ENCODE results near the gene TNFRSF14. TPM values are rescaled to one million over a fixed set of nuclear protein-coding genes. Genes with fewer than 3 reads are reported as not detected.

Gene TNFRSF14
- total RNA-seq = 191 and 199 TPM in 2 replicates

DNA sequence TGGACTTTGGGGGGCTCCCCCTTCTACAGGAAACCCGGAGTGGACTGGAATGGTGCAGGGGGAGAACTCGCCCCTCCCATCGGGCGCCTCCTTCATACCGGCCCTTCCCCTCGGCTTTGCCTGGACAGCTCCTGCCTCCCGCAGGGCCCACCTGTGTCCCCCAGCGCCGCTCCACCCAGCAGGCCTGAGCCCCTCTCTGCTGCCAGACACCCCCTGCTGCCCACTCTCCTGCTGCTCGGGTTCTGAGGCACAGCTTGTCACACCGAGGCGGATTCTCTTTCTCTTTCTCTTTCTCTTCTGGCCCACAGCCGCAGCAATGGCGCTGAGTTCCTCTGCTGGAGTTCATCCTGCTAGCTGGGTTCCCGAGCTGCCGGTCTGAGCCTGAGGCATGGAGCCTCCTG, at the start of gene TNFRSF14:
Gene TNFRSF14 (plus strand): TSS at position 95 of the 401 bp plus-strand sequence. CDS start 294 bp downstream, at position 389.
- Mint-ChIP-seq H3K36me3 (ENCODE audit: low read depth) (peaks cover 41% of the 10 kb centered on the region), H3K4me1 (ENCODE audit: low read depth) (peaks cover 16% of the 10 kb centered on the region), H3K9me3 (no peaks in the 10 kb centered on the region), H3K27ac (peak within 1 kb of the TSS; percentile 93), H3K4me3 (ENCODE audit: low read depth) (peak within 1 kb of the TSS; percentile 97), H3K27me3 (ENCODE audit: low read depth) (no peaks in the 10 kb centered on the region)
- peak; percentile 78 for DNase-seq (ENCODE audit: low spot score)
- intact Hi-C loops (cut with micrococcal nuclease) = loop anchor here (1.0 to 10.0 kb wide), 4 partner anchors 8 to 1151 kb away; partner anchors contain the start of gene MRPL20

- no peak for DNase-seq (ENCODE audit: low spot score)
- no peaks in the 10 kb centered on the region for H3K9me3 Mint-ChIP-seq
- H3K4me3 Mint-ChIP-seq (ENCODE audit: low read depth) = no peak overlapping the region
- no peaks in the 10 kb centered on the region for H3K4me1 Mint-ChIP-seq (ENCODE audit: low read depth)
- H3K27ac Mint-ChIP-seq = no peak overlapping the region
- intact Hi-C loops (cut with micrococcal nuclease) = no loop called here
- no peaks in the 10 kb centered on the region for H3K27me3 Mint-ChIP-seq (ENCODE audit: low read depth)
- H3K36me3 Mint-ChIP-seq (ENCODE audit: low read depth) = peaks cover 19% of the 10 kb centered on the region
These were observed 49.1 kb upstream of the TNFRSF14 start for GRCh38 chr1:2506901-2507565.

GRCh38 chr1:2507744-2508155, 48.4 kb upstream of the TNFRSF14 start:
- DNase-seq (ENCODE audit: low spot score) = no peak
- Mint-ChIP-seq H3K4me1 (ENCODE audit: low read depth) (no peaks in the 10 kb centered on the region), H3K9me3 (no peaks in the 10 kb centered on the region), H3K36me3 (ENCODE audit: low read depth) (peaks cover 19% of the 10 kb centered on the region), H3K27me3 (ENCODE audit: low read depth) (no peaks in the 10 kb centered on the region), H3K27ac (no peak overlapping the region), H3K4me3 (ENCODE audit: low read depth) (no peak overlapping the region)
- intact Hi-C loops (cut with micrococcal nuclease) = no loop called here

DNA sequence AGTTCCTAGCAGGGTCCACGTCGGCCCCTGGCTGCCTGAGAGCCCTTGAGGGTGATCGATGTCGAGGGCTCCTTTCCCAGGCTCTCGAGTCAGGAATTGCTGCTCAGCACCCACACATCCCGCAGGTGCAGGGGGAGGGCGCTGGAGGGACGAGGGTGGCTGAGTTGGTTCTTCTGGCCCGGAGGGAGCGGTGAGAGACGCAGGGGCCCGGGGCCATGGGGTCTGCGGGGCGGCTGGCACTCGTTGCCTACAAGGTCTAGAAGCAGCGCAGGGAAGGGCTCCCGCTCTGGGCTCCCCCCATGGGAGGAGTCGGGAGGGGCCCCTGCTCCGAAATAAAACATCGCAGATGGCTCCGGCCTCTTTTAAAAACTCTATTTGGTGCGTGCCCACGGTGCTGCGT, 48.0 kb upstream of the TNFRSF14 start:
- Mint-ChIP-seq H3K27ac (no peak overlapping the region), H3K4me1 (ENCODE audit: low read depth) (no peaks in the 10 kb centered on the region)
- intact Hi-C loops (cut with micrococcal nuclease) = no loop called here

DNA sequence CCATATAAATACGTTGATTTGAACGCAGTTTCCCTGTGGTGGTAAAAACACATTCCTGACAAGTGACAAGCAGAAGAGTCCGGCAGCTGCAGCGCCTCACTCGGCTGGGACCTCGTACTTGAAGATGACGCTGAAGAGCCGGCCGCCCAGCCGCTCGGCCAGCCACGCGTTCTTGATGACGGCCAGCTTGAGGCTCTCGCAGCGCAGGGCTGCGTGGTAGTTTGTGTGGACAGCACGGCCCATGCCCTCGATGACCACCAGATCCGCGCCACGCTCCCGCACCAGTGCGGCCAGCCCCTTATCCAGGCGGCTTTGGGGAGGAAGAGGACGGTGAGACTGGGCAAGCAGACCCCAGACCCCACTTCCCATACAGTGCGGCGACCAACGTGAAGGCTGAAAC, 47.4 kb upstream of the TNFRSF14 start:
- no peak overlapping the region for H3K4me3 Mint-ChIP-seq (ENCODE audit: low read depth)
- no peaks in the 10 kb centered on the region for H3K4me1 Mint-ChIP-seq (ENCODE audit: low read depth)
- intact Hi-C loops (cut with micrococcal nuclease) = no loop called here
- no peak overlapping the region for H3K27ac Mint-ChIP-seq
- H3K9me3 Mint-ChIP-seq = no peaks in the 10 kb centered on the region
- no peaks in the 10 kb centered on the region for H3K27me3 Mint-ChIP-seq (ENCODE audit: low read depth)
- H3K36me3 Mint-ChIP-seq (ENCODE audit: low read depth) = peaks cover 25% of the 10 kb centered on the region
- DNase-seq (ENCODE audit: low spot score) = no peak

More for the DNA sequence above, 48.0 kb upstream of the TNFRSF14 start:
- H3K9me3 Mint-ChIP-seq = no peaks in the 10 kb centered on the region
- peaks cover 20% of the 10 kb centered on the region for H3K36me3 Mint-ChIP-seq (ENCODE audit: low read depth)
- H3K27me3 Mint-ChIP-seq (ENCODE audit: low read depth) = no peaks in the 10 kb centered on the region
- DNase-seq (ENCODE audit: low spot score) = no peak
- H3K4me3 Mint-ChIP-seq (ENCODE audit: low read depth) = no peak overlapping the region

DNA sequence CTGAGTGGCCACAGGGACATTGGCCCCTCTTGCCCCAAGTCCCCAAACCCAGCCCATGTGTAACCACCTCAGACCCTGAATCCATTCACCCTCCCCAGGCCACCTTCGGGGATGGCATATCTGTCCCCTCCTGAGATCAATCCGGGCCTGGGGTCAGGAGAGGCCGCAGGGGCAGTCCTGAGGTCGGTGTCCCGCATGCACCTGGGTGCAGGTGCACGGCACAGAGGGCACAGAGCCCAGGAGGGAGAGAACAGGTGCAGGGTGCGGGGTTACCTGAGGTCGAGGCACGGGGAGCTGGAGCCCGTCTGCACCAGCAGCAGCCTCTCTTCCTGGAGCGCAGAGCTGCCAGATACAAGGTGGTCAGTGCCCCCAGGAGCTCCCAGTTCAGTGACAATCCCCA, 46.6 kb upstream of the TNFRSF14 start:
- Mint-ChIP-seq H3K27ac (no peak overlapping the region), H3K36me3 (ENCODE audit: low read depth) (peaks cover 27% of the 10 kb centered on the region), H3K4me1 (ENCODE audit: low read depth) (no peaks in the 10 kb centered on the region), H3K9me3 (no peaks in the 10 kb centered on the region), H3K4me3 (ENCODE audit: low read depth) (no peak overlapping the region), H3K27me3 (ENCODE audit: low read depth) (no peaks in the 10 kb centered on the region)
- no peak for DNase-seq (ENCODE audit: low spot score)
- intact Hi-C loops (cut with micrococcal nuclease) = no loop called here

DNA sequence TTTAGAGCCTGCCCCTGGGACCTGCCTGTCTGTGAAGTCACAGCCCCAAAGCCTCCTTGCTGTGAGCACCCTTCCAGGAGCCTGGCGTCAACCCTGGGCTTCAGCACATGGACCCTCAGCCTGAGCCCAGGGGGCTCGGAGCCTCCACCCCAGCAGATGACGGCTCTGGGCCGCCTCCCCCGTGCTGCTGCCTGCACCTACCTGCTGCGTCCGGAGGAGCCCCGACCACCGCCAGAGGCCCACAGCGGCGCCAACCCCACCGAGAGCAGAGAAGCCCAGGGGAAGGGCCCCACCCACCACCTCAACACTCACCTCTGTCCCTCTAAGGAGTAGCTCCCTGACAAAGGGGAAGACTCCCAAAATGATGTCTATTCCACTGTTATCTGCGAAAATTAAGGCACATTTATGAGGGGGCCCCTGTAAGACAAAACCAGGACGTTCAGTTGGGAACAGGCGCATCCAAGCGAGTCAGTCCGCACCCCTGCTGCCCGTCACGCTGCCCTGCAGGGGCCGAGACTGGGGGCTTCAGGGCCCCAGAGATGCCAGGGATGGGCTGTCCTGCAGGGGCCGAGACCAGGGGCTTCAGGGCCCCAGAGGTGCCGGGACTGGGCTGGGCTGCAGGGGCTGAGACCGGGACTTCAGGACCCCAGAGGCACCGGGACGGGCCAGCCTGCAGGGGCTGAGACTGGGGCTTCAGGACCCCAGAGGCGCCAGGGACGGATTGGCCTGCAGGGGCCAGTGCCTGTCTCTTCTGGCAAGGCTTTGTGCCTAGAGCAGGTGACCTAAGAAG, 45.6 kb upstream of the TNFRSF14 start:
- Mint-ChIP-seq H3K4me3 (ENCODE audit: low read depth) (no peak overlapping the region), H3K27me3 (ENCODE audit: low read depth) (no peaks in the 10 kb centered on the region), H3K27ac (no peak overlapping the region), H3K36me3 (ENCODE audit: low read depth) (peaks cover 27% of the 10 kb centered on the region), H3K9me3 (no peaks in the 10 kb centered on the region), H3K4me1 (ENCODE audit: low read depth) (no peaks in the 10 kb centered on the region)
- intact Hi-C loops (cut with micrococcal nuclease) = no loop called here
- no peak for DNase-seq (ENCODE audit: low spot score)

DNA sequence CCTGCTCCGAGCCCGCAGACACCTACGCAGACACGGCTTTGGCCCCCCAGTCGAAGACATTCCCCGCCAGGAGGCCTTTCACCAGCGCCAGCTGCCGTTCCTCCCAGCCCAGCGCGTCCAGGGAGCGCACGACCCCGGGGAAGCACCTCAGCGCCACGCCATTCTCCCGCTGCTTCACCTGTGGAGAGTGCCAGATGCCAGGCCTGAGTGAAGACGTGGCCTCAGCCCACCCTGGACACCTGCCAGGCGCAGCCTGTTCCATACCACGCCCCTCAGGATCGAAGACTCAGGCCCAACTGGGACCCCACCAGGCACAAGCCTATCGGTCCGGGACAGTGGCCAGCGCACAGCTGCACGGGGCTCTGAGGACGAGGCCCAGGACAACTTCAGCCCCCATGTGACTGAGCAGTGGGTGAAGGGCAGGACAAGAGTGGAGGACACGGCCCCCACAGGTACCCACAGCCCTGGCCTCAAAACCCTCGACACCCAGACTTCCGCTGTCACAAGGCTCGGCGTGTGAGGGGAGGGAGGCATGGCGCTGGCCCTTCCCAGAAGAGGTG, 43.2 kb upstream of the TNFRSF14 start:
- intact Hi-C loops (cut with micrococcal nuclease) = no loop called here
- H3K36me3 Mint-ChIP-seq (ENCODE audit: low read depth) = peaks cover 42% of the 10 kb centered on the region
- no peak overlapping the region for H3K27ac Mint-ChIP-seq
- H3K4me1 Mint-ChIP-seq (ENCODE audit: low read depth) = no peaks in the 10 kb centered on the region
- no peak for DNase-seq (ENCODE audit: low spot score)
- no peaks in the 10 kb centered on the region for H3K9me3 Mint-ChIP-seq
- H3K4me3 Mint-ChIP-seq (ENCODE audit: low read depth) = no peak overlapping the region
- no peaks in the 10 kb centered on the region for H3K27me3 Mint-ChIP-seq (ENCODE audit: low read depth)

GRCh38 chr1:2513939-2514652, 42.1 kb upstream of the TNFRSF14 start:
- DNase-seq (ENCODE audit: low spot score) = no peak
- intact Hi-C loops (cut with micrococcal nuclease) = no loop called here
- Mint-ChIP-seq H3K27ac (no peak overlapping the region), H3K4me1 (ENCODE audit: low read depth) (no peaks in the 10 kb centered on the region), H3K9me3 (no peaks in the 10 kb centered on the region), H3K27me3 (ENCODE audit: low read depth) (no peaks in the 10 kb centered on the region), H3K4me3 (ENCODE audit: low read depth) (no peak overlapping the region), H3K36me3 (ENCODE audit: low read depth) (peaks cover 46% of the 10 kb centered on the region)

DNA sequence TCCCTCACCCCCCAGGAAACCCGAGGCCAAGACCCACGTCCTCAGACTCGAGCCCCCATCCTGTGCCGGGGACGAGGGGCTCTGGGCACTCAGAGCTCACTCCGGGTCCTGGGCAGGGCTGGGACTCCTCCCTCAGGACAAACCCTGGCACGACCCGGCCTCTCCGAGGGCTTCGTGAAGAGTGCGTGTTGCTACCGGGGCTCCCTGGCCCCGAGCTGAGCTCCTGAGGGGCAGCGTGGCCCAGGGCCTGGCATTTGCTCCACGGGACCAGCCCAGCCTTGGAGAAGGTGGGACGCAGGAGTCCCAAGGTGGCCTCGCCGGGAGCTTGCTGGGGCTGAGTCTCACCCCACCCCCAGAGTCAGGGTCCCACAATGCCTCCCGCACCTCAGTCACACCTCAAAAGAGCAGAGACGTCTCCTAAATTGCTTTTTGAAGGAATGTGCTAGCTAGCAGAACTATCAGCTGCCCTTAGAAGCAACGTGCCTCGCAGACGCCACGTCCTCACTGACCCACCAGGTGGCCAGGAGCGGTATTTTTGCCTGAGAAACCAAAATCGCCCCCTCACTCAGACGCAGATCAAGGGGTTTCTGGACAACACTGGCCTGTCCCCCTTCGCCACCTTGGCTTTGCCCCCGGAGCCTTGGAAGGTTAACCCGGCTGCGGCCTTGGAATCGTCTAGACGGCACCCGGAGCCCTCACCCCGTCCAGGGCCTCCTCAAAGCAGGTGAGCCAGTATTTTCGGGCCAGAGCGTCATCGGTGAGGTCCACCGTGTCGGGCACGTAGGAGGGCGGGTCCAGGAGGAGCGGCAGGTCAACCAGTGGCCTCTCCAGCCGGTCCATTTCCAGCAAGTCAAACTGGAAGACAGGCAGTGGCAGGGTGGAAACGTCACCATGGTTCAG, 41.1 kb upstream of the TNFRSF14 start:
- no peaks in the 10 kb centered on the region for H3K27me3 Mint-ChIP-seq (ENCODE audit: low read depth)
- no peaks in the 10 kb centered on the region for H3K9me3 Mint-ChIP-seq
- H3K27ac Mint-ChIP-seq = no peak overlapping the region
- no peaks in the 10 kb centered on the region for H3K4me1 Mint-ChIP-seq (ENCODE audit: low read depth)
- H3K4me3 Mint-ChIP-seq (ENCODE audit: low read depth) = no peak overlapping the region
- H3K36me3 Mint-ChIP-seq (ENCODE audit: low read depth) = peaks cover 43% of the 10 kb centered on the region
- DNase-seq (ENCODE audit: low spot score) = no peak
- intact Hi-C loops (cut with micrococcal nuclease) = no loop called here

DNA sequence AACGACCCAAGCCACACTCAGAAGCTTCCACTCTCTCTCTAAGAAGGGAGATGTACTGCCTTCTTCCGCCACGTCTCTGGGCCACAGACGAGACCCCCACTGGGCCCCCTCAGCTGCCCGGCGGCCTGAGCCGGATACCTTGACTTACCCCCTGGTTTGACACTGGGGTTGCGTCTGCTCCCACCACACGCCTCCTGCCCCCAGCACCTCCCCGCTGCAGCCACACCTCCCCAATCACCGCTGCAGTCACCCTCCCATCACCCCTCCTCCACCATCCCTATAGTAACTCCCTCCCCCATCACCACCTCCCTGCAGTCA, 40.4 kb upstream of the TNFRSF14 start:
- H3K9me3 Mint-ChIP-seq = no peaks in the 10 kb centered on the region

DNA sequence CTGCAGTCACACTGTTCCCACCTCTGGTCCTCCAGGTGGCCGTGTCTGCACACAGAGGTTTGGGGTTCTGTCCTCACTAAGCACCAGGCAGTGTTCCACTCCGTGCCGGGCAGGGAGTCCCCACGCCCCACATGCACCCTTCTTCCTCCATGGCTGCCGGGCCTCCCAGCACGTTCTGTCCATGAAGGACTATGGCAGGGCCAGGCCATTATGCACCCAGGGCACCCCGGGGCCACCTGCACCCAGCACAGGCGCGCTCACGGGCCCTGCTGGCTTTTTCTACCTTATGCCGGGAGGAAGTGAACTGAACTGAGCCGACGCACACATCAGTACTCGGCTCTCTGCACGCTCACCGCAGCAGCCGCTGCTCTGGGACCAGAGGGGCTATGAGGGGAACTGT, 40.0 kb upstream of the TNFRSF14 start:
- Mint-ChIP-seq H3K4me3 (ENCODE audit: low read depth) (no peak overlapping the region), H3K27ac (no peak overlapping the region), H3K36me3 (ENCODE audit: low read depth) (peaks cover 46% of the 10 kb centered on the region), H3K9me3 (no peaks in the 10 kb centered on the region), H3K4me1 (ENCODE audit: low read depth) (no peaks in the 10 kb centered on the region), H3K27me3 (ENCODE audit: low read depth) (no peaks in the 10 kb centered on the region)
- intact Hi-C loops (cut with micrococcal nuclease) = no loop called here
- DNase-seq (ENCODE audit: low spot score) = no peak

More for the DNA sequence above, 40.4 kb upstream of the TNFRSF14 start:
- no peak overlapping the region for H3K4me3 Mint-ChIP-seq (ENCODE audit: low read depth)
- intact Hi-C loops (cut with micrococcal nuclease) = no loop called here
- no peaks in the 10 kb centered on the region for H3K27me3 Mint-ChIP-seq (ENCODE audit: low read depth)
- no peaks in the 10 kb centered on the region for H3K4me1 Mint-ChIP-seq (ENCODE audit: low read depth)
- DNase-seq (ENCODE audit: low spot score) = no peak
- H3K27ac Mint-ChIP-seq = no peak overlapping the region
- H3K36me3 Mint-ChIP-seq (ENCODE audit: low read depth) = peaks cover 42% of the 10 kb centered on the region

Measured in activated T-helper 2 cell treated with anti-CD3 and anti-CD28 coated beads, Interferon-gamma antibody, Interleukin-2, Interleukin-4, amounts not matched to agents 10 μg/mL and 5 μg/mL and 100 μg/mL, durations not matched to agents 14 hours and 24 hours and 36 hours (primary cell).